ENCODE data around the gene RBP4.
A peak's percentile ranks its signal among the peaks of the same experiment; 100 is the strongest.

RBP4 gene

DNA sequence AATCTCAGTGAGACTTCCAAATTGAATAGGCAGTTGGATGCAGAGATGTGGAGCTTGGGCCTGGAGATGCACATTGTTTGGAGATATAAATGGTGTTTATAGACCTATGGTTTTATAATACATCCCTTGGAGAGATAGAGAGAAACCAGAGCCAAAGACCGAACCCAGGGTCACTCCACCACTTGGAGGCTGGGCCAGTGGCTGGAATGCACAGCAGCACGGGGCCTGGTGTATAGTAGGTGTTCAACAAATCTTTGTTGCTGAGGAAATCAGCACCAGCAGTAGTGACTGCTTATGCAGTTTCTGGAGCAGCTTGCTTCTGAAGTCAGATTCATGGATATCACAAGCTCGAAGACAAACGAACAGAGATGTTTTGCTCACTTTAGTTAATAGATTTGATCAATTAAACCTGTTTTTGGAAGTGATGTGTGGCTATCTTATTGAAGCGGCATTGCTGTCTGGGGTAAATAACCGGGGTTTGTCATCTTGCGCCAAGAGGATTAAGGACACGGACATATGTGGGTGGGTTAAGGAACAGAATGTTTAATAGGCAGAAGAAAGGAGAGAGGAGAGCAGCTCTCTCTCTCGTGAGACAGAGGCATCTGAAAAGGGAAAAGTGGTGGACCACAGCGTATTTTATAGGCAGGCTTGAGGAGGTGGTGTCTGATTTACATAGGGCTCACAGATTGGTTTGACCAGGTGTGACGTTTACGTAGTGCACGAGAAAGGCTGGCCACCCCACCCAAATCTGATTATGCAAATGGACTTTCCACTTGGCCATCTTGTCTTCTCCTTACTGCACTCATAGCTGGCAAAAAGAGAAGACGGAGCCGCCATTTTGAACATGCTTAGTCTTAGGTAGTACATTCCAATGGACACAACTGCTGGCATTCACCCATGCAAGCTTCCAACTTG lies 11.1 kb downstream of the RBP4 start:
- Histone ChIP-seq H3K4me3 (ENCODE audit: low read length in 2 of 2) (no peak overlapping the region), H3K23ac (ENCODE audit: low read depth, low read length, poor library complexity) (no peak overlapping the region), H3K9me3 (replicated peaks in 1 of 2; ENCODE audit: control insufficient read depth in 2 of 2, insufficient read depth in 1 of 2, low read depth in 1 of 2, low read length in 2 of 2) (no peaks in the 10 kb centered on the region), H2BK5ac (ENCODE audit: low read length) (no peak overlapping the region), H3K36me3 (replicated peaks in 1 of 2; ENCODE audit: control insufficient read depth in 2 of 2, insufficient read depth in 2 of 2, low read length in 2 of 2) (no peaks in the 10 kb centered on the region), H2BK15ac (ENCODE audit: low read length) (no peak overlapping the region), H3K27me3 (ENCODE audit: control insufficient read depth in 3 of 3, insufficient read depth in 3 of 3, low read depth in 1 of 3, low read length in 3 of 3) (peaks cover 0 to 34% (median 0%) of the 10 kb centered on the region in 3 experiments), H4K91ac (ENCODE audit: low read depth, low read length, poor library complexity) (no peak overlapping the region), H3K14ac (ENCODE audit: low read length) (no peak overlapping the region), H2AFZ (ENCODE audit: low read length) (no peak overlapping the region), H3K27ac (replicated peaks; ENCODE audit: low read length) (no peak overlapping the region), H2BK120ac (ENCODE audit: low read depth, low read length) (no peak overlapping the region), H3K4ac (ENCODE audit: low read length) (no peak overlapping the region), H3K18ac (ENCODE audit: low read length) (no peak overlapping the region), H2AK5ac (ENCODE audit: low read depth, low read length) (no peak overlapping the region), H2BK12ac (ENCODE audit: low read length) (no peak overlapping the region), H4K8ac (ENCODE audit: low read depth, low read length) (no peak overlapping the region), H3K79me1 (ENCODE audit: low read depth, low read length) (no peaks in the 10 kb centered on the region), H3K4me2 (ENCODE audit: insufficient read depth, low read length, poor library complexity, severe bottlenecking) (no peak overlapping the region), H3K9ac (ENCODE audit: low read depth, low read length, poor library complexity) (no peak overlapping the region), H3K4me1 (ENCODE audit: control insufficient read depth in 2 of 2, insufficient read depth in 1 of 2, low read depth in 1 of 2, low read length in 2 of 2) (peaks cover 0 to 4% of the 10 kb centered on the region in 2 donors)
- WGBS, 2 donors (ENCODE audit: extremely low coverage in 2 of 2, insufficient read length in 2 of 2, insufficient replicate concordance in 1 of 2) = no CpG with 5 or more reads among the region's 15 CpGs
- no peak for DNase-seq (ENCODE audit: low spot score)

GRCh38 chr10:93584445-93584844 lies 16.6 kb downstream of the RBP4 start:
- H2BK5ac ChIP-seq (ENCODE audit: low read length) = no peak overlapping the region
- no peak overlapping the region for H3K27ac ChIP-seq (replicated peaks; ENCODE audit: low read length)
- H3K4ac ChIP-seq (ENCODE audit: low read length) = no peak overlapping the region
- no peak overlapping the region for H2AK5ac ChIP-seq (ENCODE audit: low read depth, low read length)
- peaks cover 8% of the 10 kb centered on the region in 2 donors for H3K4me1 ChIP-seq (ENCODE audit: control insufficient read depth in 2 of 2, insufficient read depth in 1 of 2, low read depth in 1 of 2, low read length in 2 of 2)
- H3K23ac ChIP-seq (ENCODE audit: low read depth, low read length, poor library complexity) = no peak overlapping the region
- H2BK12ac ChIP-seq (ENCODE audit: low read length) = no peak overlapping the region
- no peak overlapping the region for H2BK120ac ChIP-seq (ENCODE audit: low read depth, low read length)
- H3K14ac ChIP-seq (ENCODE audit: low read length) = no peak overlapping the region
- H3K18ac ChIP-seq (ENCODE audit: low read length) = no peak overlapping the region
- H3K36me3 ChIP-seq (replicated peaks in 1 of 2; ENCODE audit: control insufficient read depth in 2 of 2, insufficient read depth in 2 of 2, low read length in 2 of 2) = no peaks in the 10 kb centered on the region
- H3K4me3 ChIP-seq (ENCODE audit: low read length in 2 of 2) = no peak overlapping the region
- H3K9me3 ChIP-seq (replicated peaks in 1 of 2; ENCODE audit: control insufficient read depth in 2 of 2, insufficient read depth in 1 of 2, low read depth in 1 of 2, low read length in 2 of 2) = peaks cover 1 to 3% of the 10 kb centered on the region in 2 donors
- DNase-seq (ENCODE audit: low spot score) = no peak
- H3K9ac ChIP-seq (ENCODE audit: low read depth, low read length, poor library complexity) = no peak overlapping the region
- no peaks in the 10 kb centered on the region for H3K79me1 ChIP-seq (ENCODE audit: low read depth, low read length)
- WGBS, 2 donors (ENCODE audit: extremely low coverage in 2 of 2, insufficient read length in 2 of 2, insufficient replicate concordance in 1 of 2) = no CpG with 5 or more reads among the region's 7 CpGs
- no peak overlapping the region for H3K4me2 ChIP-seq (ENCODE audit: insufficient read depth, low read length, poor library complexity, severe bottlenecking)
- peaks cover 0 to 10% (median 0%) of the 10 kb centered on the region in 3 experiments for H3K27me3 ChIP-seq (ENCODE audit: control insufficient read depth in 3 of 3, insufficient read depth in 3 of 3, low read depth in 1 of 3, low read length in 3 of 3)
- H4K91ac ChIP-seq (ENCODE audit: low read depth, low read length, poor library complexity) = no peak overlapping the region
- no peak overlapping the region for H2AFZ ChIP-seq (ENCODE audit: low read length)
- no peak overlapping the region for H2BK15ac ChIP-seq (ENCODE audit: low read length)
- H4K8ac ChIP-seq (ENCODE audit: low read depth, low read length) = no peak overlapping the region

DNA sequence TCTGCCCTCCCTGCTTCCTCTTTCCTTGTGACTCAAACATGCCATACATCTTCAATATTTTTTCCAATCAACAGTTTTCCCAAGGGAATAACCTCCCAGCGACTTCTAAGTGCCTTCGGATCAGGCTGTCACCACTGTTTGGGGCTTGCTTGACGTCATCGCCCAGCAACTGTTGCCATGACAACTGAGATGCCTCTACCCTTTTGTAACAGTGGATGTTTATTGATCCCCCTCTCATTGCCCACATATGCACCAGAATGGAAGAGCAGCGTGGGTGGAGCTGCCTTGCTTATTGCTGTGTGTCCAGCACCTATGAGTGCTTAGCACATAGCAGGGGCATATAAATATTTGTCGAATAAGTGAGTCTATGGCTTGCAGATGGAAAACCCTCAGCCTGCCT lies 20.2 kb downstream of the RBP4 start:
- Histone ChIP-seq H3K23ac (ENCODE audit: low read depth, low read length, poor library complexity) (no peak overlapping the region), H4K8ac (ENCODE audit: low read depth, low read length) (no peak overlapping the region), H3K18ac (ENCODE audit: low read length) (no peak overlapping the region), H3K27me3 (ENCODE audit: control insufficient read depth in 3 of 3, insufficient read depth in 3 of 3, low read depth in 1 of 3, low read length in 3 of 3) (peaks cover 0 to 13% (median 0%) of the 10 kb centered on the region in 3 experiments), H2AFZ (ENCODE audit: low read length) (no peak overlapping the region), H3K27ac (replicated peaks; ENCODE audit: low read length) (no peak overlapping the region), H3K9ac (ENCODE audit: low read depth, low read length, poor library complexity) (no peak overlapping the region), H2BK5ac (ENCODE audit: low read length) (no peak overlapping the region), H3K4me3 (ENCODE audit: low read length in 2 of 2) (no peak overlapping the region), H3K36me3 (replicated peaks in 1 of 2; ENCODE audit: control insufficient read depth in 2 of 2, insufficient read depth in 2 of 2, low read length in 2 of 2) (no peaks in the 10 kb centered on the region), H3K4ac (ENCODE audit: low read length) (no peak overlapping the region), H2BK120ac (ENCODE audit: low read depth, low read length) (no peak overlapping the region), H4K91ac (ENCODE audit: low read depth, low read length, poor library complexity) (no peak overlapping the region), H2AK5ac (ENCODE audit: low read depth, low read length) (no peak overlapping the region), H3K14ac (ENCODE audit: low read length) (no peak overlapping the region), H2BK12ac (ENCODE audit: low read length) (no peak overlapping the region), H3K4me1 (ENCODE audit: control insufficient read depth in 2 of 2, insufficient read depth in 1 of 2, low read depth in 1 of 2, low read length in 2 of 2) (peaks cover 8% of the 10 kb centered on the region in 2 donors), H3K79me1 (ENCODE audit: low read depth, low read length) (no peaks in the 10 kb centered on the region), H3K4me2 (ENCODE audit: insufficient read depth, low read length, poor library complexity, severe bottlenecking) (no peak overlapping the region), H2BK15ac (ENCODE audit: low read length) (no peak overlapping the region), H3K9me3 (replicated peaks in 1 of 2; ENCODE audit: control insufficient read depth in 2 of 2, insufficient read depth in 1 of 2, low read depth in 1 of 2, low read length in 2 of 2) (peaks cover 1 to 3% of the 10 kb centered on the region in 2 donors)
- peak; percentile 85 for DNase-seq (ENCODE audit: low spot score)
- WGBS, 2 donors (ENCODE audit: extremely low coverage in 2 of 2, insufficient read length in 2 of 2, insufficient replicate concordance in 1 of 2) = no CpG with 5 or more reads among the region's 6 CpGs

DNA sequence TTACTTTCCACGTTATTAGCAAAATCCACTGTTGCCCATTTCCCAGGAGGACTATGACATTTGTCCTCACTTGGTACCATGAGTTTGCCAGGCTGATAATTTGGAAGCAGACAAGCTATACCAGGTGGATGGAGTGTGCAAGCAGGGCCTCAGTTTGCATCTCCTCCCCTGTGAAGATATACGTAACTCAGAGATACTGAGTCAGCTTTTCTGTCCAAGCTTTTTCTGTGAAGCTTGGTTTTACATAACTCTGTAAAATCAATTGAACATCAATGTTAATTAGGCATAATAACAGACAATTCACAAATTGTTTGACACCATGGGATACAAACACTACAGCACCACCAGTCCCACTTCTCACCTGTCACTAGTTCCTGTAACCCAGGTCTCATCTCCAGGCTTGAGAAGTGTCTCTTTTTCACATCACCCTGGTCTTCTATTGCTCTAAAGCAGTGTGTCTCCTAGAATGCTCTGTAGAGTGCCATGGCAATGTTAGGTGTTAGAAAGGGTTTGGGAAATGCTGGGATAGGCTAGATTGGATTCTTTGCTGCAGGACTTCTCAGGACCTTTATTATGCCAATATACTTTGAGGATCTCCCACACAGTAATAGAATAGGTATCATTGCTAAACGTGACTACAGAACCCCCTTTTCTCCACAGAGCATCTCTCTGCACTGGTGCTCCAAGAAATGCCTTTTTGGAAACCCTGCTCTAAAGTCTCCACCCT lies 20.9 kb downstream of the RBP4 start:
- no peak overlapping the region for H2AFZ ChIP-seq (ENCODE audit: low read length)
- H4K91ac ChIP-seq (ENCODE audit: low read depth, low read length, poor library complexity) = no peak overlapping the region
- H3K9me3 ChIP-seq (replicated peaks in 1 of 2; ENCODE audit: control insufficient read depth in 2 of 2, insufficient read depth in 1 of 2, low read depth in 1 of 2, low read length in 2 of 2) = peaks cover 1 to 3% of the 10 kb centered on the region in 2 donors
- H3K18ac ChIP-seq (ENCODE audit: low read length) = no peak overlapping the region
- no peak for DNase-seq (ENCODE audit: low spot score)
- H3K23ac ChIP-seq (ENCODE audit: low read depth, low read length, poor library complexity) = no peak overlapping the region
- H2BK5ac ChIP-seq (ENCODE audit: low read length) = no peak overlapping the region
- no peaks in the 10 kb centered on the region for H3K36me3 ChIP-seq (replicated peaks in 1 of 2; ENCODE audit: control insufficient read depth in 2 of 2, insufficient read depth in 2 of 2, low read length in 2 of 2)
- peaks cover 0 to 19% (median 0%) of the 10 kb centered on the region in 3 experiments for H3K27me3 ChIP-seq (ENCODE audit: control insufficient read depth in 3 of 3, insufficient read depth in 3 of 3, low read depth in 1 of 3, low read length in 3 of 3)
- H3K79me1 ChIP-seq (ENCODE audit: low read depth, low read length) = no peaks in the 10 kb centered on the region
- no peak overlapping the region for H3K9ac ChIP-seq (ENCODE audit: low read depth, low read length, poor library complexity)
- H3K4me3 ChIP-seq (ENCODE audit: low read length in 2 of 2) = no peak overlapping the region
- H3K4me1 ChIP-seq (ENCODE audit: control insufficient read depth in 2 of 2, insufficient read depth in 1 of 2, low read depth in 1 of 2, low read length in 2 of 2) = peaks cover 8% of the 10 kb centered on the region in 2 donors
- no peak overlapping the region for H3K4ac ChIP-seq (ENCODE audit: low read length)
- H3K4me2 ChIP-seq (ENCODE audit: insufficient read depth, low read length, poor library complexity, severe bottlenecking) = no peak overlapping the region
- no peak overlapping the region for H2BK15ac ChIP-seq (ENCODE audit: low read length)
- no peak overlapping the region for H4K8ac ChIP-seq (ENCODE audit: low read depth, low read length)
- no peak overlapping the region for H3K27ac ChIP-seq (replicated peaks; ENCODE audit: low read length)
- H2BK120ac ChIP-seq (ENCODE audit: low read depth, low read length) = no peak overlapping the region
- no peak overlapping the region for H2BK12ac ChIP-seq (ENCODE audit: low read length)
- 100% methylated on average over 1 of the region's 3 CpGs; no CpG with 5 or more reads in 1 of the 2 donors for WGBS, 2 donors (ENCODE audit: extremely low coverage in 2 of 2, insufficient read length in 2 of 2, insufficient replicate concordance in 1 of 2)
- H3K14ac ChIP-seq (ENCODE audit: low read length) = no peak overlapping the region
- H2AK5ac ChIP-seq (ENCODE audit: low read depth, low read length) = no peak overlapping the region

Data from neuronal stem cell (in vitro differentiated cells).